GM18520 (cell line): ENCODE data around the gene LAMA3.
"Not testable (repeated sequence)": the region's sequence is repeated elsewhere in the genome, so short reads cannot be mapped to it uniquely, and the experiment has no call there.

Experiments
- ATAC-seq: cut with Tn5 transposase; IDR thresholded peaks from one replicate; pipeline ENCODE4 v1.9.1; 2021; ENCODE audit not compliant: unreplicated experiment

The LAMA3 gene

GRCh38 chr18:23725827-23726661, 36.8 kb downstream of the LAMA3 start:
- ATAC-seq, result no peak

- no peak for ATAC-seq
These were observed 38.6 kb downstream of the LAMA3 start for GRCh38 chr18:23727707-23728493.

DNA sequence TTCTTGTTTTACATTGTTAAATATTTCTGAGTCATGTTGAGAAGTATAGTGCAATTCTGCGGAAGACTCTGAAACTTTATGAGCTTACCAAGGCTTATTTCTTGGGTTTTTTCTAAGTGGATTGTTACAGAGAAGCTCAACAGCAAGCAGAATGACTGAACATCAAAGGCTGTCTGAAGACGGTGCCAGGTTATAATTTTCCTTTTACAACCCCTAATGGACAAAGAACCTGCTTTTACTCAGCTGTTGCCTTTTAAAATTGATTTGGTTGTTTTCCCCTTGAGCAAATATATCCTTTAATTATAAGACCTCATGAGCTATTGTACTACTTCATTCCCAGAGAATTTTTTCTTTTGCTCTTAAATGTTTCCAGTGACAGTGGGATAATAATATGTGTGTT, 41.6 kb downstream of the LAMA3 start:
- no peak for ATAC-seq

DNA sequence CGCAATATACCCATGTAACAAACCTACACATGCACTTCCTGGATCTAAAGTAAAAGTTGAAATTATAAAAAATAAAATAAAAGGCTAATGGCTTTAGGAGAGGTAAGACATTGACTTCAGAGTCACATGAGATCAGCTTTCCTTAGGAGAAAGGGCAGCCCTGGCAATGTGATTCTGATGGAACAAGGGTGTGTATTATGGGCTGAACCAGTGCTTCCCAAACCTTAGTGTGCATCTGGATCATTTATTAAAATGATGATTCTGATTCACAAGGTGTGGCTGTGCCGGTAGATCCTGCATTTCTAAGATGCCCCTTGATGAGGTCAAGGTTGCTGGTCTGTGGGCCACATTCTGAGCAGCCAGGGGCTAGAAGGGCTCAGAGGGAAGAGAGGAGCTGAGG, 42.6 kb downstream of the LAMA3 start:
- no peak for ATAC-seq

- no peak for ATAC-seq
These were observed 43.2 kb downstream of the LAMA3 start for GRCh38 chr18:23732439-23732838.

GRCh38 chr18:23733265-23733664, 44.0 kb downstream of the LAMA3 start:
- not testable (repeated sequence) for ATAC-seq

DNA sequence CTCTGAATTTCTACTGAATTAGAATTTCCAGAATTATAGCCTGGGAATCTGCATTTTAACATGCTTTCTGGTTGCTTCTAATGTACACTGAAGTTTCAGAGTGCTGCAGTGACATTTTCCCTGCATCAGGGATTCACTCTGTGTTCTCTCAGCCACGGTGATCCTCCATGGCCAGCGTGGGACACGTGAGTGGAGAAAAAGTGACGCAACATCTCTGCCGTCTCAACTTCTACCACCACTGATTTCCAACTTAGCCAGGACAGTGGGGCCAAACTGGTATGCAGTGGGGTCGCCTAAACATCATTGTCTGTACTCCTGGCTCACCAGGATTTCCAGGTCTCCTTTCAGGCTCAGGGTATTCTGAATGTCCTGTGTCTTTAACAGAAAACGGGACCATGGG, 44.6 kb downstream of the LAMA3 start:
- ATAC-seq, result no peak

GRCh38 chr18:23735021-23735464, 45.8 kb downstream of the LAMA3 start:
- ATAC-seq, result no peak

GRCh38 chr18:23737578-23737977, 48.3 kb downstream of the LAMA3 start:
- no peak for ATAC-seq

DNA sequence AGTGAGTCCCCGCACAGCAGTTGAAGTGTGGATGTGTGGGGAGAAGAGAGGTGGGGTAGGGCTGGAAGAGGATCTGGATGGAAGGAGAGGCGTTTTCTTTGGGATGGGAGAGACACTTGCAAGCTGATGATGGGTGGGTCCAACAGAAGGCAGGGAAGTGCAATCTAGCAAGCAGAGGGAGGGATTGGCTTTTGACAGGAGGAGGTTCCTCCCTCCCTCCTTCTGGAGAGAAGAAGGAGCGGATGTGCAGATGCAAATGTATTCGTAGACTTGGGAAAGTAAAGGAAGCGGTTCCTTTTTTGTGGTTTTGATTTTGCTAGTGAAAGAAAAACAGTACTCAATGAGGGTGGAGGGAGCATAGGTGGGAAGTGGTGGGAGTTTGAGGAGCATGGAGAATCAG, 48.9 kb downstream of the LAMA3 start:
- no peak for ATAC-seq

- no peak for ATAC-seq
These were observed 49.3 kb downstream of the LAMA3 start for GRCh38 chr18:23738575-23738974.

DNA sequence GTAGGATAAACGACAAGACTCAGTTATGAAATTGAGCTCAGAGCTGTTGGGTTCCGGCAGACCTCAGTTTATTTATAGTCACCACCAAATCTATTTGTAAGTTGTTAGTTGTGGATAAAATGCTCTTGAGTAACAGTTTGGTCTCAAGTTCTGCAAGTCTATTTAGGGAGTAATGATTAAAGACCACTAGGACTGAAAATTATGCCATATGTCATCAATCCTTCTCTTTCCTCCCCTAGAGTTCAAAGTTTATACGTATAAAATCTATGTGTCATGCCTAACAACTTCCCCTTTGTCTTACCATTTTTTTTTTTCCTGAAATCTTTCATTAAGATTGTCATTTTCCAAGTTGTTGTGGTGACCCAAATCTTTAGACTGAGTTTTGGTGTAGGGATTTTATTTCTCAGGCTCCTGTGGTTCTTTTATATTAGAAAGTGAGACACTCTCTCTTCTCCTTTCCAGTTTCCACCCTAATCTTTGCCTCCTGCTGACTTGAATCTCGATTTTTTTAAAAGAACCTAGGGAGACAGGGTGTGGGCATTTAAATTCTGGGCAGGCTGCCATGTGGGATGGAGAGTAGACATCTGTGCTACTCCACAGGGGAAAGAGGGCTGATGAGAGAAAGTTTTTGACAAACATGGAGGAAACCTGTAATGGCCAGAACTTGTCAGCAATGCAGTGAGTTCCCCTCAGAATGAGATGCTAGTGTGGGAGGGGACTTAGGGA, 51.0 kb downstream of the LAMA3 start:
- ATAC-seq, result no peak

- ATAC-seq, result not testable (repeated sequence)
These were observed 52.7 kb downstream of the LAMA3 start for GRCh38 chr18:23741967-23742366.

GRCh38 chr18:23743733-23744333, 54.6 kb downstream of the LAMA3 start:
- ATAC-seq, result no peak

GRCh38 chr18:23745366-23745765, 56.1 kb downstream of the LAMA3 start:
- no peak for ATAC-seq

- ATAC-seq, result no peak
These were observed 57.6 kb downstream of the LAMA3 start for GRCh38 chr18:23746851-23747250.

DNA sequence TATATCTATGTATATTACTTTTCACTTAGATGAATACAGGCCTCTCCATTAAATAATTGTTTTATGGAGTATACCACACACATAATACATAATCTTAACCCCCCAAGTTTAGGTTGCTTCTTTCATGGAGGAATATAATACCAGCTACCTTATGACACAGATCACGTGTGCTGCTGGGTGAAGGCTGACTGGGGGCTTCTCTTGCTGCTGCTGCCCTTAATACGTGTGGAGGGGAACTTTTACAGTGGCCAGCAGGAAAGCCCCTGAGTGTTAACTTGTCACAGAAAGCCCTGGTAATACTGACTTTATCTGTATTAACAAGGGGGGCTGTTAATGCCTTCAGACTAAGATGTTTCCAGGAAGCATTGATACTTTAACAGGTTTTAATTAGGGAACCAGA, 63.1 kb downstream of the LAMA3 start:
- ATAC-seq, result no peak

DNA sequence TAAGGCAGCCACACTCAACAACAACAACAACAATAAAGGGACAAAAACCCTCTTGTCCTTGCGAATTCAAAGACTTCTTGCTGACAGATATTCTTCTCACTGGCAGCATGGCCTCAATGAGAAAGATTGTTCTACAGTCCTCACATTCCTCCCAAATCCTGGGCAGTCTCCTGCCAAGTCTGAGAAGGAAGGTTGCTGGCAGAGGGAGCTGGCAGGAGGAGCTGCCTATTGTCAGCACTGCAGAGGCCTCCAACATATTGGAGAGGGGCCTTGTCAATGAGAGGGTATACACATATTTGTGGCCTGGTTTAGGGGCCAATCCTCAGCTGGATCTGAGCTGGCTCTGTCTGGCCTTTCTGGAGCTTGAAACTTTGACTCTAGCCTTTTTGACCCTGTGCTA, 63.5 kb downstream of the LAMA3 start:
- ATAC-seq, result no peak

DNA sequence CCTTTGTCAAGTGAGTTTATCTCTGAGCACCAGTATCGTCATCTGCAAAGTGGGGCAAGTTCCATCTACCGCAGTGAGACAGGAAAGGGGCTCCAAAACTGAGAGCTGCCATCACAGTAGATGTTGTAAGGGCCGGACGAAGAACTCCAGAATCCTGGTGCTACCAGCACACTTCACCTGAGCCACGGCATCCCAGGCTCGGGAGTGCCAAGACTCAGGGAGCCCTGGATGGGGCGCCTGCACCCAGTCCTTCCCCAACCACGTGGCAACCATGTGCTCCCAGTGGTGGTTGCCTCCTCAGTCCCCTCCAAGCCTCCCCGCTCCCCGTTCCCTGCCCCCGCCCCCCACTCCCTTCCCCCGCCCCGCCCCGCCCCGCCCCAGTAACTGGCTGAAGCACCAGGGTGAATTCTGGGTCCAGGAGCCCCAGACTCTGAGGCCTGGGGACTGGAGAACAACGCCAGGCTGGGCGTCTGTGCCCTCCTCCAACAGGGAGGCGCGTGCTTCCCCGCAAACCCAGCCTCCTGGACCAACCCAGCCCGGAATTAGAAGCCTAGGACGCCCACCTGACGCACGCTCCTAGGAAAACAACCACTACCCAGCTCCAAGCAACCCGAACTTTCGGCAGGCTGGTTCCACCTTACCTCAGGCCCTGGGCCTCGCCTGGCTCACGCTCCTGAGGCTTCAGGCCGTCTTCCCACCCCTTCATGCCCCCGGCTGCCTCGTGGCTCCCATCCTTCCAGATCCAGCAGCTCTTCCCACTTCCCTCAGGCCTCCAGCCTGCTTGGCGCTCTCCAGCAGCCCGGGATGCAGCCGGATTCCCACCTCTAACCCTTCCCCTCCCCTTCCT, 67.6 kb downstream of the LAMA3 start:
- ATAC-seq, result no peak

DNA sequence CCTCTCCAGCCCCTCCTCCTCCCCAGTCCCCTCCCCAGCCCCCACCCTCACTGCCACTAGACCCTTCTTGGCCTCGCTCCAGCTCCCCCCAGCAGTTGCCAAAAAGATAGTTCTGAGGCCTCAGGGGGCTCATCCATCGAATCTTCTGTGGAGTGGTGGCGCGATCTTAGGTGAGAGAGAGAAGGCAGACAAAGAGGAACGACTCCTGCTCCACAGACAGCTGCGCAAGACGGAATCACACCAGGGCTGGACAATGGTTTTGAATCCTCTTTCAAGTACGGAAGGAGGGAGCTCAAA, 68.1 kb downstream of the LAMA3 start:
- ATAC-seq, result no peak
